Measurements from ENCODE around the gene RIIAD1.

RIIAD1 gene

GRCh38 chr1:151716405-151716762 is 4.9 kb upstream of the RIIAD1 start:
- no peak overlapping the region for H3K27ac ChIP-seq (ENCODE audit: extremely low read depth, low read depth, low read length)
- CTCF ChIA-PET = interaction anchor here (0.6 to 1.6 kb wide), 4 partner anchors 17 to 172 kb away, joined by 3 to 6 read pairs (median 3); no protein-coding TSS in a partner anchor
- H3K4me1 ChIP-seq (ENCODE audit: control insufficient read depth, insufficient read depth, low read length) = no peaks in the 10 kb centered on the region

GRCh38 chr1:151716771-151717631 is 4.3 kb upstream of the RIIAD1 start, which contains the start of gene CELF3:
Gene CELF3, minus strand, starts transcription at chr1:151716803. Its CDS starts 783 bp downstream, at chr1:151716020.
- POLR2A ChIA-PET = interaction anchor here (0.6 to 1.4 kb wide), 3 partner anchors 115 to 222 kb away, joined by 4 to 7 read pairs (median 5); partner anchors contain the start of gene TUFT1
- Histone ChIP-seq H3K4me1 (ENCODE audit: control insufficient read depth, insufficient read depth, low read length) (no peaks in the 10 kb centered on the region), H3K36me3 (ENCODE audit: control insufficient read depth in 2 of 2, insufficient read depth in 1 of 2, low read length in 2 of 2) (no peaks in the 10 kb centered on the region), H3K4me3 (ENCODE audit: low read depth, low read length) (peak within 1 kb of the TSS; percentile 3; the same call in 1 of the 2 replicates), H3K27ac (ENCODE audit: extremely low read depth, low read depth, low read length) (no peak within 1 kb of the TSS), H3K9me3 (ENCODE audit: control insufficient read depth, insufficient read depth, low read depth, low read length) (no peaks in the 10 kb centered on the region)
- CTCF ChIA-PET = interaction anchor here (0.6 to 1.7 kb wide), 6 partner anchors 18 to 173 kb away, joined by 3 to 6 read pairs (median 4); no protein-coding TSS in a partner anchor
- TF ChIP-seq SCRT1 (tag by site-specific recombination; IDR thresholded peaks at IDR 0.05; ENCODE audit: borderline replicate concordance) (no peak), ZNF560 (tag by site-specific recombination; IDR thresholded peaks at IDR 0.05; ENCODE audit: borderline replicate concordance) (no peak), ZNF24 (tag by site-specific recombination; IDR thresholded peaks at IDR 0.05) (0 out of 2 replicates have a peak, but pooled peaks have one; percentile 17), INSM2 (tag by site-specific recombination; IDR thresholded peaks at IDR 0.05) (0 out of 2 replicates have a peak, but pooled peaks have one; percentile 47), ZBTB21 (tag by site-specific recombination; IDR thresholded peaks at IDR 0.05) (no peak; the same call in 1 of the 2 replicates), ZNF280C (tag by site-specific recombination; IDR thresholded peaks at IDR 0.05) (no peak), ZNF501 (tag by site-specific recombination; IDR thresholded peaks at IDR 0.05) (no peak), ZNF2 (tag by site-specific recombination; IDR thresholded peaks at IDR 0.05) (0 out of 2 replicates have a peak, but pooled peaks have one; percentile 29), ZNF433 (tag by site-specific recombination; IDR thresholded peaks at IDR 0.05; ENCODE audit: low read depth) (no peak), ZNF23 (tag by site-specific recombination; IDR thresholded peaks at IDR 0.05; ENCODE audit: borderline replicate concordance) (no peak), ZNF555 (tag by site-specific recombination; conservative IDR thresholded peaks at IDR 0.05) (no peak), ZNF426 (tag by site-specific recombination; IDR thresholded peaks at IDR 0.05) (no peak), REST (tag by site-specific recombination; IDR thresholded peaks at IDR 0.05) (peak; percentile 100), ZNF837 (tag by site-specific recombination; IDR thresholded peaks at IDR 0.05) (no peak), ZNF548 (tag by site-specific recombination; IDR thresholded peaks at IDR 0.05) (no peak), PATZ1 (tag by site-specific recombination; IDR thresholded peaks at IDR 0.05) (peak; percentile 88), PBX3 (CRISPR knock-in tag; IDR thresholded peaks at IDR 0.05) (no peak), ZNF202 (tag by site-specific recombination; IDR thresholded peaks at IDR 0.05; ENCODE audit: borderline replicate concordance) (no peak), ZNF10 (tag by site-specific recombination; IDR thresholded peaks at IDR 0.05) (no peak), ZNF792 (tag by site-specific recombination; IDR thresholded peaks at IDR 0.05) (no peak)

More at GRCh38 chr1:151716405-151716762, 4.9 kb upstream of the RIIAD1 start:
- Histone ChIP-seq H3K36me3 (ENCODE audit: control insufficient read depth in 2 of 2, insufficient read depth in 1 of 2, low read length in 2 of 2) (no peaks in the 10 kb centered on the region), H3K9me3 (ENCODE audit: control insufficient read depth, insufficient read depth, low read depth, low read length) (no peaks in the 10 kb centered on the region), H3K4me3 (ENCODE audit: low read depth, low read length) (no peak overlapping the region)
- POLR2A ChIA-PET = interaction anchor here (0.6 to 1.4 kb wide), 2 partner anchors 115 to 177 kb away, joined by 5 to 7 read pairs; partner anchors contain the start of gene TUFT1
- TF ChIP-seq YY1 (tag by site-specific recombination; IDR thresholded peaks at IDR 0.05) (no peak), GLIS2 (tag by site-specific recombination; IDR thresholded peaks at IDR 0.05) (peak; percentile 2; the same call in 1 of the 2 replicates), MZF1 (tag by site-specific recombination; IDR thresholded peaks at IDR 0.05; ENCODE audit: borderline replicate concordance) (no peak), ZNF423 (tag by site-specific recombination; IDR thresholded peaks at IDR 0.05) (0 out of 2 replicates have a peak, but pooled peaks have one; percentile 9), IKZF3 (tag by site-specific recombination; IDR thresholded peaks at IDR 0.05) (no peak), ZNF138 (tag by site-specific recombination; IDR thresholded peaks at IDR 0.05; ENCODE audit: borderline replicate concordance) (no peak)
